ENCODE results near the gene IREB2. TPM values are rescaled to one million over a fixed set of nuclear protein-coding genes. Genes with fewer than 3 reads are reported as not detected.

IREB2 gene
- total and polyA plus RNA-seq, 2 of the 13 experiments (the other 11 are each of a cell fraction or from before 2014, with no cell fraction given), result 24.2 to 30.4 TPM

- 0 out of 2 replicates have a peak, but pooled peaks have one; percentile 35 for TF ChIP-seq AKAP8 (CRISPR knock-in tag; IDR thresholded peaks at IDR 0.05)
- no peak for TF ChIP-seq MLX (CRISPR knock-in tag; IDR thresholded peaks at IDR 0.05)
- peak; percentile 70 for TF ChIP-seq ZBTB10 (CRISPR knock-in tag; IDR thresholded peaks at IDR 0.05; ENCODE audit: borderline replicate concordance)
- TF ChIP-seq KDM3A (CRISPR knock-in tag; IDR thresholded peaks at IDR 0.05; ENCODE audit: low read depth), result peak; percentile 15; the same call in 1 of the 2 replicates
- peak; percentile 84 for TF ChIP-seq PATZ1 (CRISPR knock-in tag; IDR thresholded peaks at IDR 0.05)
- TF ChIP-seq ZNF317 (CRISPR knock-in tag; IDR thresholded peaks at IDR 0.05), result no peak
- TF ChIP-seq RCOR2 (CRISPR knock-in tag; IDR thresholded peaks at IDR 0.05), result no peak
- TF ChIP-seq NBN (conservative IDR thresholded peaks at IDR 0.05), result no peak
- TF ChIP-seq ZFP91 (CRISPR knock-in tag; IDR thresholded peaks at IDR 0.05; ENCODE audit: borderline replicate concordance), result peak; percentile 88; the same call in 1 of the 2 replicates
- peak; percentile 51 for TF ChIP-seq ZNF331 (CRISPR knock-in tag; IDR thresholded peaks at IDR 0.05)
- peak; percentile 86 for TF ChIP-seq DMAP1 (CRISPR knock-in tag; IDR thresholded peaks at IDR 0.05)
- peak; percentile 10; the same call in 1 of the 2 replicates for TF ChIP-seq CREM (IDR thresholded peaks at IDR 0.05)
- TF ChIP-seq CREM (CRISPR knock-in tag; IDR thresholded peaks at IDR 0.05), result no peak
- TF ChIP-seq NONO (IDR thresholded peaks at IDR 0.05), result no peak
- TF ChIP-seq NONO (CRISPR knock-in tag; conservative IDR thresholded peaks at IDR 0.05), result peak; percentile 66; the same call in 1 of the 2 replicates
- TF ChIP-seq ZNF879 (CRISPR knock-in tag; IDR thresholded peaks at IDR 0.05), result peak; percentile 31; the same call in 1 of the 2 replicates
- no peak for TF ChIP-seq HNF4G (IDR thresholded peaks at IDR 0.05; ENCODE audit: borderline replicate concordance, low read depth, low read length)
- peak; percentile 61; the same call in 1 of the 2 replicates for TF ChIP-seq HNF4G (CRISPR knock-in tag; IDR thresholded peaks at IDR 0.05; ENCODE audit: borderline replicate concordance, low read depth)
- no peak for TF ChIP-seq ZBTB3 (CRISPR knock-in tag; IDR thresholded peaks at IDR 0.05; ENCODE audit: borderline replicate concordance, low read depth)
- TF ChIP-seq NRL (CRISPR knock-in tag; IDR thresholded peaks at IDR 0.05; ENCODE audit: borderline replicate concordance), result peak; percentile 86; the same call in 1 of the 2 replicates
- 0 out of 2 replicates have a peak, but pooled peaks have one; percentile 16 for TF ChIP-seq POGZ (CRISPR knock-in tag; IDR thresholded peaks at IDR 0.05)
- no peak; the same call in 1 of the 2 replicates for TF ChIP-seq ZNF224 (CRISPR knock-in tag; IDR thresholded peaks at IDR 0.05)
Observed at GRCh38 chr15:78540141-78540870, 102.3 kb downstream of the IREB2 start, which contains the start of gene PSMA4 (continued).

Data from HepG2 (cell line).